Uterus (tissue), 2 donors: ENCODE measurements around the gene B4GALNT3.

ENCODE experiments used
- POLR2A ChIP-seq, 2 donors: fragments of 450-650 bp; IDR thresholded peaks; one replicate each; pipeline ENCODE4 v1.6.1; 2016; ENCODE audit warnings: antibody characterized with exemption in 2 of 2, mild to moderate bottlenecking in 1 of 2, moderate library complexity in 1 of 2
- TF ChIP-seq, protein P1 (sequence below), 4 experiments: fragments of 200-600 bp in 2 of 4; fragments of 450-650 bp in 2 of 4; sonication (generic) in 2 of 4; IDR thresholded peaks; one replicate each; pipeline ENCODE4 v1.5.1; 2016 to 2019; ENCODE audit warnings: antibody characterized with exemption in 4 of 4, mild to moderate bottlenecking in 2 of 4, moderate library complexity in 1 of 4

DNA sequence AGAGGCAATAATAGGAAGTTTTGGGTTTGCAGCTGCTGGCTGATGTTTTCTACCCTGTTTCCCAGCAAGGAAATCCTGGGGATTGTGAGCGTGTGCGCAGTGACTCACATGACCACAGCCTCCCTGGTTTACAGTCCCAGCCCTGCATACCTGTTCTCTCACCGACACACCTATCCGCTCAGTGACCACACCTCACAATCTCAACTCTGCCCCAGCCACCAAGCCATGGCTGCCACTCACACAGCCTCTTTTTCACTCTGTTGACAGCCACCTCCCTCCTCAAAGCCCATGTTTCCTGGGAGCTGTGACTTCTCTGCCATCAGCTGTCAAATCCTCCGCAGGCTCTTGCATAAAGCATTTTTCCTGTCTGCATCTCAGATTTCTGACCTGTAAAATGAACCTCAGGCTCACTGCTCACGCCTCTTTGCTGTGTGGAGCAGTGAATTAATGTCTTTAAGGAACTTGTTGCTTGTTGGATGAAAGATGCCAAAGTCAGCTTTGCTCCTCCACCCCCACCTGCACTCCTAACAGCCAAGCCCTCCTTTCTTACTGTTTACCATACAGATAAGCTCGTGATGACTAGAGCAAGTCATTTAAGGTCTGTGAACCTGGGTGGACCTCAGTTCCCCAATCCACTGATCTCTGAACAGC, 43.5 kb downstream of the B4GALNT3 start:
- no peak for TF ChIP-seq POLR2A (IDR thresholded peaks at IDR 0.05)
- TF ChIP-seq, protein P1, sequence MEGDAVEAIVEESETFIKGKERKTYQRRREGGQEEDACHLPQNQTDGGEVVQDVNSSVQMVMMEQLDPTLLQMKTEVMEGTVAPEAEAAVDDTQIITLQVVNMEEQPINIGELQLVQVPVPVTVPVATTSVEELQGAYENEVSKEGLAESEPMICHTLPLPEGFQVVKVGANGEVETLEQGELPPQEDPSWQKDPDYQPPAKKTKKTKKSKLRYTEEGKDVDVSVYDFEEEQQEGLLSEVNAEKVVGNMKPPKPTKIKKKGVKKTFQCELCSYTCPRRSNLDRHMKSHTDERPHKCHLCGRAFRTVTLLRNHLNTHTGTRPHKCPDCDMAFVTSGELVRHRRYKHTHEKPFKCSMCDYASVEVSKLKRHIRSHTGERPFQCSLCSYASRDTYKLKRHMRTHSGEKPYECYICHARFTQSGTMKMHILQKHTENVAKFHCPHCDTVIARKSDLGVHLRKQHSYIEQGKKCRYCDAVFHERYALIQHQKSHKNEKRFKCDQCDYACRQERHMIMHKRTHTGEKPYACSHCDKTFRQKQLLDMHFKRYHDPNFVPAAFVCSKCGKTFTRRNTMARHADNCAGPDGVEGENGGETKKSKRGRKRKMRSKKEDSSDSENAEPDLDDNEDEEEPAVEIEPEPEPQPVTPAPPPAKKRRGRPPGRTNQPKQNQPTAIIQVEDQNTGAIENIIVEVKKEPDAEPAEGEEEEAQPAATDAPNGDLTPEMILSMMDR (IDR thresholded peaks at IDR 0.05), result no peak
